ENCODE measurements around the gene PSMD12.
A peak's percentile ranks its signal among the peaks of the same experiment; 100 is the strongest.

The PSMD12 gene

GRCh38 chr17:67375054-67375427 lies 8.7 kb upstream of the PSMD12 start:
- peaks cover 6% of the 10 kb centered on the region for H3K4me1 ChIP-seq (ENCODE audit: control insufficient read depth, insufficient read depth, low read length, poor library complexity, severe bottlenecking)
- H3K36me3 ChIP-seq (ENCODE audit: control insufficient read depth, insufficient read depth, low read length) = peaks cover 2% of the 10 kb centered on the region
- no peaks in the 10 kb centered on the region for H3K9me3 ChIP-seq (ENCODE audit: control insufficient read depth, low read length)
- WGBS, 2 experiments (ENCODE audit: insufficient coverage in 2 of 2) = 91 to 98% methylated on average over 4 to 5 of the region's 5 CpGs
- no peak overlapping the region for H3K27ac ChIP-seq (ENCODE audit: low read depth, low read length, severe bottlenecking)
- H3K4me3 ChIP-seq (ENCODE audit: extremely low read depth, insufficient read depth, low read length, poor library complexity, severe bottlenecking) = no peak overlapping the region

DNA sequence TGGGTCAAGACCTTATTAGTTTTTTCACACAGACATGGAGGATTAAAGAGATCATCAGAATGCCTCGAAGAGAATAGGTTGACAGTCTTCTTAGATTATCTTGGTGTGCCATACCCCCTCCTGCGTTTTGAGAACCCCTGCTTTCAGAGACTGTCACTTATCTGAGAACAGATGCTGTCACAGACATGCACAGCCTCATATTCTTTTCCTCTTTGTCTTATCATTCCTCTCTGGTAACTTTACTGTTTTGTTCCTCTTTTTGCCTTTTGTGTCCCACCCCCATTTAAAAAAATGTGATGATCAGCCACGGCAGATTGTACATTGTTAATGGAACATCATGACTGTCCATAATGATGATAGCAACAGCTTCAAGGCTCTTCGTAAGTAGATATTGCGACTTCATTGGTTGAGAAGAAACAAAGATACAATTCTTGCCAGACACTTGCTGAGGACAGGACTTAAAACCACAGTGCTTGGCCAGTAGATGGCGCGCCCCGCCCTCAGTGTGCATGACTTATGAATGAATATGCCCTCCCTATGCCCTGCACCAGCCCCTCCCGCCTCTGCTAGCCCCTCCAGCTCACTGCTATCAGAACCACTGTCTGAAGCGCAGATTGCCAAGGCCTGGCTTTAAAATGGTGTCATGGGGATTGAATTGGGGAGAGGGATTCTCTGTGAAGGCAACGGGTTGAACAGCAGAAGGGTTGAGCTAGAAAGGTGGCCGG lies 8.1 kb upstream of the PSMD12 start:
- peaks cover 4% of the 10 kb centered on the region for H3K4me1 ChIP-seq (ENCODE audit: control insufficient read depth, insufficient read depth, low read length, poor library complexity, severe bottlenecking)
- H3K36me3 ChIP-seq (ENCODE audit: control insufficient read depth, insufficient read depth, low read length) = no peaks in the 10 kb centered on the region
- no peak overlapping the region for H3K27ac ChIP-seq (ENCODE audit: low read depth, low read length, severe bottlenecking)
- no peak overlapping the region for H3K4me3 ChIP-seq (ENCODE audit: extremely low read depth, insufficient read depth, low read length, poor library complexity, severe bottlenecking)
- H3K9me3 ChIP-seq (ENCODE audit: control insufficient read depth, low read length) = no peaks in the 10 kb centered on the region
- 54 to 56% methylated on average over 8 to 10 of the region's 12 CpGs for WGBS, 2 experiments (ENCODE audit: insufficient coverage in 2 of 2)

DNA sequence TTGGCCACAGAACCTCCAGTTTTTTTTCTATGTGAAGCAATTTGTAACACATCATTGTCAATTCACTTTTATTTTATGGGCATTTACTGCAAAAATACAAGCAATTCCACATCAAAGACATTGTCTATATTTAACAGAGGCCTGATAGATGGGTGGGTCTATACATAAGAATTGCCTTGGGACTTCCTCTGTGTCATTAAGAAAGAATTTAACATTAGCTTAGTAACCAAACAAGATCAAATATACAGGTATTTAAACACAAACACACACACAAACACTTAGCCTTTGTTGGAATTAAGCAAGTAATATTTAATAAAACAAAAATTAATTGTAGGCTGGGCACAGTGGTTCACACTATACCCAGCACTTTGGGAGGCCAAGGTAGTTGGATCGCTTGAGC lies 6.4 kb upstream of the PSMD12 start:
- no peak overlapping the region for H3K4me3 ChIP-seq (ENCODE audit: extremely low read depth, insufficient read depth, low read length, poor library complexity, severe bottlenecking)
- no peaks in the 10 kb centered on the region for H3K36me3 ChIP-seq (ENCODE audit: control insufficient read depth, insufficient read depth, low read length)
- H3K4me1 ChIP-seq (ENCODE audit: control insufficient read depth, insufficient read depth, low read length, poor library complexity, severe bottlenecking) = peaks cover 4% of the 10 kb centered on the region
- H3K27ac ChIP-seq (ENCODE audit: low read depth, low read length, severe bottlenecking) = no peak overlapping the region
- WGBS, 2 experiments (ENCODE audit: insufficient coverage in 2 of 2) = 83% methylated on average over 1 of the region's 1 CpG
- no peaks in the 10 kb centered on the region for H3K9me3 ChIP-seq (ENCODE audit: control insufficient read depth, low read length)

DNA sequence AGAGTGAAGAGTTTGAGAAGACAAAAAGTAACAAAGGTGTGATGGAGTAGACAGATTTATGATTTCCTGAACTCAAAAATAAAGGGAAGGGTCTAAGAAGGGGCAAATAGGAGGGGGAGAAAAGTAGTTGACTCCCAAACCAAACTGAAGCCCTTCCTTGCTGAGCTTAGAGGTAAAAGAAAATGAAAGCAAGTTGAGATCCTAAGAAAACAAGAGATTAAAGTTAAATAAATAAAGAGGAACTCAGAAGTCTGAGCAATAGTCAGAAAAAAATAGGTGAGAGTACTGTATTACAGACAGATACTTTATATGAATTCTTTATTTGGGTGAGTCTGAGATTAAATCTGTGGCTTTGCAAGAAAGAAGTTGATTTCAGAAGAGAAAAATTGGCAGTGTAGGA lies 3.3 kb upstream of the PSMD12 start:
- no peaks in the 10 kb centered on the region for H3K36me3 ChIP-seq (ENCODE audit: control insufficient read depth, insufficient read depth, low read length)
- no peaks in the 10 kb centered on the region for H3K4me1 ChIP-seq (ENCODE audit: control insufficient read depth, insufficient read depth, low read length, poor library complexity, severe bottlenecking)
- H3K9me3 ChIP-seq (ENCODE audit: control insufficient read depth, low read length) = no peaks in the 10 kb centered on the region
- H3K4me3 ChIP-seq (ENCODE audit: extremely low read depth, insufficient read depth, low read length, poor library complexity, severe bottlenecking) = no peak overlapping the region
- no peak overlapping the region for H3K27ac ChIP-seq (ENCODE audit: low read depth, low read length, severe bottlenecking)

DNA sequence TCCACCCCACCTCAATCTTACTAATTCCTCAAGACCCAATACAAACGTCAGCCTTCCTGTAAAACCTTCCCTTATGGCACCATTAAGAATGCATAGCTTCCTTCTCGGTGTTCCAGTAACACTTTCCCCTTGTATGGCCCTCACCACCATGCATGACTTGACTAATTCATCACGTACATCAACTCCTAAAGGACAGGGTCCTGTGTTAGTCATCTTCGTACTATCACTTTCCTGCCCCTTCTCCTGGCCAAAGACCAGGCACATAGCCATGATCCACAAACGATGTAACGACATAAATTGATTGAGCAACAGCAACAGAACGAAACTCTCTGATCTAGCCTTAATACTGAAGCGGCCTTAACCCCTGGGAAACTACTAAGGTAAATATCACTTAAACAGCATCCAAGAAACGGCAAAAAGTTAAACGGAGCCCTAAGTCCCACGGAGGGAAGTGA lies 612 bp downstream of the PSMD12 start:
- Histone ChIP-seq H3K27ac (ENCODE audit: low read depth, low read length, severe bottlenecking) (peak overlapping the region; percentile 87), H3K36me3 (ENCODE audit: control insufficient read depth, insufficient read depth, low read length) (peaks cover 29% of the 10 kb centered on the region), H3K4me3 (ENCODE audit: extremely low read depth, insufficient read depth, low read length, poor library complexity, severe bottlenecking) (peak overlapping the region; percentile 97), H3K4me1 (ENCODE audit: control insufficient read depth, insufficient read depth, low read length, poor library complexity, severe bottlenecking) (no peaks in the 10 kb centered on the region), H3K9me3 (ENCODE audit: control insufficient read depth, low read length) (no peaks in the 10 kb centered on the region)
- WGBS, 2 experiments (ENCODE audit: insufficient coverage in 2 of 2) = 0% methylated on average over 7 to 9 of the region's 11 CpGs

GRCh38 chr17:67364847-67365737 lies 1.3 kb downstream of the PSMD12 start:
- H3K9me3 ChIP-seq (ENCODE audit: control insufficient read depth, low read length) = no peaks in the 10 kb centered on the region
- peak overlapping the region; percentile 97 for H3K4me3 ChIP-seq (ENCODE audit: extremely low read depth, insufficient read depth, low read length, poor library complexity, severe bottlenecking)
- peak overlapping the region; percentile 87 for H3K27ac ChIP-seq (ENCODE audit: low read depth, low read length, severe bottlenecking)
- no peaks in the 10 kb centered on the region for H3K4me1 ChIP-seq (ENCODE audit: control insufficient read depth, insufficient read depth, low read length, poor library complexity, severe bottlenecking)
- 77 to 87% methylated on average over 23 to 24 of the region's 26 CpGs for WGBS, 2 experiments (ENCODE audit: insufficient coverage in 2 of 2)
- H3K36me3 ChIP-seq (ENCODE audit: control insufficient read depth, insufficient read depth, low read length) = peaks cover 36% of the 10 kb centered on the region

DNA sequence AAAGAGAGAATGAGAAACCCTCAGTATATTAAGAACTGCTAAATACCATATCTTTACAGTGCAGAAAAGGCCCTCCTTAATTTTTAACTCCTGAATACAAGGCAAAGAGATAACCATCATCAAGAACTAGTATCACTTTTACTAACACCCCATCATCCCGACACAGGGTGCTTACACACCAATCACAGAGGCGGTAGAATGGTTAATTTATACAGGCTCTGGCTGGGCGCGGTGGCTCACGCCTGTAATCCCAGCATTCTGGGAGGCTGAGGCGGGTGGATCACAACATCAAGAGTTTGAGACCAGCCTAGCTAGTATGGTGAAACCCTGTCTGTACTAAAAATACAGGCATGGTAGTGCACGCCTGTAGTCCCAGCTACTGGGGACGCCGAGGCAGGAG lies 4.2 kb downstream of the PSMD12 start:
- peaks cover 53% of the 10 kb centered on the region for H3K36me3 ChIP-seq (ENCODE audit: control insufficient read depth, insufficient read depth, low read length)
- H3K4me3 ChIP-seq (ENCODE audit: extremely low read depth, insufficient read depth, low read length, poor library complexity, severe bottlenecking) = no peak overlapping the region
- WGBS, 2 experiments (ENCODE audit: insufficient coverage in 2 of 2) = 91 to 94% methylated on average over 9 of the region's 9 CpGs
- no peak overlapping the region for H3K27ac ChIP-seq (ENCODE audit: low read depth, low read length, severe bottlenecking)
- no peaks in the 10 kb centered on the region for H3K9me3 ChIP-seq (ENCODE audit: control insufficient read depth, low read length)
- no peaks in the 10 kb centered on the region for H3K4me1 ChIP-seq (ENCODE audit: control insufficient read depth, insufficient read depth, low read length, poor library complexity, severe bottlenecking)

GRCh38 chr17:67360880-67361279 lies 5.5 kb downstream of the PSMD12 start:
- no CpG with 5 or more reads among the region's 1 CpG for WGBS, 2 experiments (ENCODE audit: insufficient coverage in 2 of 2)
- H3K9me3 ChIP-seq (ENCODE audit: control insufficient read depth, low read length) = no peaks in the 10 kb centered on the region
- H3K4me1 ChIP-seq (ENCODE audit: control insufficient read depth, insufficient read depth, low read length, poor library complexity, severe bottlenecking) = no peaks in the 10 kb centered on the region
- no peak overlapping the region for H3K4me3 ChIP-seq (ENCODE audit: extremely low read depth, insufficient read depth, low read length, poor library complexity, severe bottlenecking)
- H3K36me3 ChIP-seq (ENCODE audit: control insufficient read depth, insufficient read depth, low read length) = peaks cover 66% of the 10 kb centered on the region
- no peak overlapping the region for H3K27ac ChIP-seq (ENCODE audit: low read depth, low read length, severe bottlenecking)

GRCh38 chr17:67359960-67360791 lies 6.2 kb downstream of the PSMD12 start:
- no peak overlapping the region for H3K27ac ChIP-seq (ENCODE audit: low read depth, low read length, severe bottlenecking)
- 78 to 80% methylated on average over 3 to 5 of the region's 8 CpGs for WGBS, 2 experiments (ENCODE audit: insufficient coverage in 2 of 2)

GRCh38 chr17:67358612-67359011 lies 7.8 kb downstream of the PSMD12 start:
- no peaks in the 10 kb centered on the region for H3K9me3 ChIP-seq (ENCODE audit: control insufficient read depth, low read length)
- peaks cover 80% of the 10 kb centered on the region for H3K36me3 ChIP-seq (ENCODE audit: control insufficient read depth, insufficient read depth, low read length)
- H3K4me1 ChIP-seq (ENCODE audit: control insufficient read depth, insufficient read depth, low read length, poor library complexity, severe bottlenecking) = no peaks in the 10 kb centered on the region
- H3K4me3 ChIP-seq (ENCODE audit: extremely low read depth, insufficient read depth, low read length, poor library complexity, severe bottlenecking) = no peak overlapping the region
- 100% methylated on average over 1 of the region's 2 CpGs; no CpG with 5 or more reads in 1 of the 2 experiments for WGBS, 2 experiments (ENCODE audit: insufficient coverage in 2 of 2)
- H3K27ac ChIP-seq (ENCODE audit: low read depth, low read length, severe bottlenecking) = no peak overlapping the region

More at GRCh38 chr17:67359960-67360791, 6.2 kb downstream of the PSMD12 start:
- Histone ChIP-seq H3K36me3 (ENCODE audit: control insufficient read depth, insufficient read depth, low read length) (peaks cover 70% of the 10 kb centered on the region), H3K4me1 (ENCODE audit: control insufficient read depth, insufficient read depth, low read length, poor library complexity, severe bottlenecking) (no peaks in the 10 kb centered on the region), H3K4me3 (ENCODE audit: extremely low read depth, insufficient read depth, low read length, poor library complexity, severe bottlenecking) (no peak overlapping the region), H3K9me3 (ENCODE audit: control insufficient read depth, low read length) (no peaks in the 10 kb centered on the region)
